Cardiac ventricle fibroblast (primary cell): ENCODE measurements around the gene SFRP5. TPM values are rescaled to one million over a fixed set of nuclear protein-coding genes. Genes with fewer than 3 reads are reported as not detected.

ENCODE experiments used
- total RNA-seq: library from RNA; depleted of rRNA; stranded (reverse); fragments of >200 nt; gene quantifications from 2 replicates; pipeline ENCODE4 v1.2.3, GENCODE V29; 2015

The SFRP5 gene, protein sequence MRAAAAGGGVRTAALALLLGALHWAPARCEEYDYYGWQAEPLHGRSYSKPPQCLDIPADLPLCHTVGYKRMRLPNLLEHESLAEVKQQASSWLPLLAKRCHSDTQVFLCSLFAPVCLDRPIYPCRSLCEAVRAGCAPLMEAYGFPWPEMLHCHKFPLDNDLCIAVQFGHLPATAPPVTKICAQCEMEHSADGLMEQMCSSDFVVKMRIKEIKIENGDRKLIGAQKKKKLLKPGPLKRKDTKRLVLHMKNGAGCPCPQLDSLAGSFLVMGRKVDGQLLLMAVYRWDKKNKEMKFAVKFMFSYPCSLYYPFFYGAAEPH
- total RNA-seq: 0.10 and 0.19 TPM in 2 replicates

DNA sequence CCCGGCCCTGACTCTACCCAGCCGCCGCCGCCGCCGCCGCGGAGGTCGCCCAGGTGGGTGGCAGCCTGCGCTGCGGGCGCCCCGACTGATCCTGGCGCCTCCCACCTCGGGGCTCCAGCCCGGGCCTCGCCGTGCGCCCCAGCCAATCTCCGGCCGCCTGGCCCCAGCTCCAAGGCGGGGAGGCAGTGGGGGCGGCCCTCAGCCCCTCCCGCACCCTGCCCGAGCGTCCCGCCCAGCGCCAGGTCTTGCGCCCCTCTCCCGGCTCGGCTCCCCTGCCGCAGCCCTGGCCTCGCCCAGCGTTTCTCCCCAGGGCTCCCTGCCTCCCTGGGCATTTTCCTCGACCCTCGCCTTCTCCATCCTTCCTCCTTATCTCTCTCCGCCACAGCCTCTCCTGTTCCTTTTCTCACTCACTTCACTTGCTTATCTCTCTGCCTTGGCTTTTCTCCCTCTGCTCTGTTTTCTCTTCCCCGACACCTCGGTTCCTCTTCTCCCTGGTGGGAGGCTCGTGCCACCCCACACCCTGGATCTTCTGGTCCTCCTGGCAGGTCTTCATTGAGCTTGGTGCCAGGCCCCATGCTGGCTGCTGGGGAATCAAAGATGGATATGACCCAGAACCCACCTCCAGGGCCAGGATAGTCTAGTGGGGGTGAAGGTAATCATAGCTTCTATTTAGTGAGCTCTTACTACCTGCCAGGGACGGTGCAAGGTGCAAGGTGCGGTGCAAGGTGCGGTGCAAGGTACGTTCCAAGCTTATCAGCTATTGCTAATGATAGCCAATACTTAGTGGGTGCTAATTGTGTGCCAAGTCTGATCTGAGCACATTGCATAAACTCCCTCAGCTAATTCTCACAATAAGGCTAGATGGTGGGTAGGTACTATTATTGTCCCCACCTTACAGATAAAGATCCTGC is at the start of gene SFRP5:
TSS of gene SFRP5 (minus strand) at position 87 of the 911 bp plus-strand sequence. CDS start 166 bp downstream, outside the sequence.

DNA sequence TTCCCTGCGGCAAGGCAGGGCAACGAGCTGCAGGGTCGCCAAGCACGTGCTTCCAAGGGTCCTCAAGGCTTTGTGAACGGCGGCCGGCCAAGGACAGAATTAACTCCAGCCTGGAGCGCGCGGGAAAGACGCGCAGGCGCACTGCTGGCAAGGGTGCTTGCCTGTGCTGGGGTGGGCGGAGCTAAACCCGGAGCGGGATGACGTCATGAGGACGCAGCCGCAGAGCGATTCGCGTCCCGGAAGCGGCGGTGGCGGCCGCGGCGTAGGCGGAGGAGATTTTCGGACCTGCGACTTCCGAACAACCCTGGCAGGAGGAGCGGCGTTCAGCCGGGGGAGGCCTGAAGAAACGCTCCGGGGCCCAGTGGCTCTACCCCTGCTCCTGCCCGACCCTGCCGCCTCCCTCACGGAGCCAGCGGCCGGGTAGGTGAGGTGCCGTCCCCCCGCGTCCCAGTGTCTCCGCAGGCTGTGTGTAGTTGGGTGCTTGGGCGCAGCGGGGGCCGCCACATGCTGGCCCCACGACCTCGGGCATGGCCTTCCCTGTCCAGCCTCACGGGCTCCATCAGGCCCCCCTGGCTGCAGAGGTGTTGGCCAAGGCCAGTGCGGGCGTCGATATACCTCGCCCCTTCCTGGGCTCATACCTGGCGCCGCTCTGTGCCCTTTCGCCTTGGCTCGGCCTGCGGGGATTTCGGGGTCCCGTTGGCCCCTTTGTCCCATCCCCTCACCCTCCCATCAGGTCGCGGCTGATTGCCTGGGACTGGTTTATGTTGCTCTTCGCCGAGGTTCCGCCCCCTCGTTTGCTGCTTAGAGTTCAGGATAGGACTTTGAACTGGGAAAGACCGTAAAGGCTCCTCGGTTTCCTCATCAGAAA is 34.7 kb downstream of the SFRP5 start, which contains the start of gene ZFYVE27:
TSS of gene ZFYVE27 (plus strand) at position 227 of the 868 bp plus-strand sequence. CDS start 1,350 bp downstream, outside the sequence.

Other genes with a start within 250 kb of the SFRP5 start
- gene ANKRD2, start 199.2 kb downstream of the SFRP5 start, total RNA-seq: not detected in 2 replicates
- gene HOGA1, start 187.6 kb downstream of the SFRP5 start, total RNA-seq: not detected in 2 replicates
- gene C10orf62, start 182.3 kb downstream of the SFRP5 start, total RNA-seq: not detected in 2 replicates
- gene MORN4, start 138.5 kb downstream of the SFRP5 start, total RNA-seq: 2.7 and 15.4 TPM in 2 replicates
- gene PI4K2A, start 131.3 kb downstream of the SFRP5 start, total RNA-seq: 17.5 and 19.1 TPM in 2 replicates
- 6.4 and 6.8 TPM in 2 replicates for gene AVPI1, start 84.8 kb downstream of the SFRP5 start, total RNA-seq
- gene MARVELD1, start 58.3 kb downstream of the SFRP5 start, total RNA-seq: 42.2 and 42.3 TPM in 2 replicates
- gene ZFYVE27, start 34.9 kb downstream of the SFRP5 start, total RNA-seq: 11.2 and 11.4 TPM in 2 replicates
- gene GOLGA7B, start 77.8 kb upstream of the SFRP5 start, total RNA-seq: not detected in 2 replicates